ENCODE measurements around the gene TTC39C.
"Not testable (repeated sequence)": the region's sequence is repeated elsewhere in the genome, so short reads cannot be mapped to it uniquely, and the experiment has no call there.

Gene TTC39C

GRCh38 chr18:24018299-24018886 lies 3.8 kb downstream of the TTC39C start:
- DNase-seq: peak; percentile 56

DNA sequence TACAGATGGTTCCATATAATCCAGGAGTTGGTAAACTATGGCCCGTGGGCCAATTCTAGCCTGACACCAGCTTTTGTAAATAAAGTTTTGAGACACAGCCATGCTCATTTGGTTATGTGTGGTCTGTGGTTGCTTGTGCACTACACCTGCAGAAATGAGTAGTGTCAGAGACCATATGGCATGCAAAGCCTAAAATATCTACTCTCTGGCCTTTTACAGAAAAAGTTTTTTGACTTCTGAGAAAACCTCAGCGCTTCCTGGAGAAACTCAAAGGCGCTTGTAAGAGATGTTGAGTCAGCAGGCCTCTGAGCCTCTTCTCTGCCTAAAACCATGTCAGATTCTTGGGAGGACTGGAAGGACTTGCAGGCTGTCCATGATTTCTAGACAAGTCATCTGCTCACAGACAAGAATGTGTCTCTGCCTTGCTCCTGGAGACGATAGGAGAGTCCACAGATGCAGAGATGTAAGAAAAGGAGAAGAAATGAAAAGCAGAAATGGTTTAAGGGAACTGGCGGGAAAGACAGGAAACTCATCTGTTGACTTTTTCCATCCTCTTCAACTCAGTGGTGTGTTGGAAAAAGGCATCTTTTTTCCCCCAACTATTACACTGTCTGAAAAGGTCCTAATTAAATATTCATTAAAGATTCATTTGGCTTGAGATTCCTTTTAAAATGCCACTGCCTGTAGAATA lies 5.2 kb downstream of the TTC39C start:
- DNase-seq: peak; percentile 58

DNA sequence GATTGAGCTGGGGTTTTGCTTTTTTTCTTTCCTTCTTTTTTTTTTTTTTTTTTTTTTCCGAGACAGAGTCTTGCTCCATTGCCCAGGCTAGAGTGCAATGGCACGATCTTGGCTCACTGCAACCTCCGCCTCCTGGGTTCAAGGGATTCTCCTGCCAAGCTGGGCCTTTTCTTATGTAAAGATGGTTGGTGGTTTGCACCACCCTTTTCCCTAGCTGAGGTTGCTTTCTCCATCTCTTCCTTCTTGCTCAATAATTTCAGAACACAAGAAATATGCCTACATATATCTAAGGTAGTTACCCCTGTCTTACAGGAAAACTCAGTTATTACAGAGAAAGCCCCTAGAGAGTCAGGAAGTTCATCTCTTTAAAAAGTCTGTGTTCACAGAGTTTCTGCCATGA lies 7.0 kb downstream of the TTC39C start:
- no peak for DNase-seq

- no peak for DNase-seq
Observed at GRCh38 chr18:24022161-24022560, 7.6 kb downstream of the TTC39C start.

- DNase-seq: no peak
Observed at GRCh38 chr18:24023185-24023814, 8.7 kb downstream of the TTC39C start.

DNA sequence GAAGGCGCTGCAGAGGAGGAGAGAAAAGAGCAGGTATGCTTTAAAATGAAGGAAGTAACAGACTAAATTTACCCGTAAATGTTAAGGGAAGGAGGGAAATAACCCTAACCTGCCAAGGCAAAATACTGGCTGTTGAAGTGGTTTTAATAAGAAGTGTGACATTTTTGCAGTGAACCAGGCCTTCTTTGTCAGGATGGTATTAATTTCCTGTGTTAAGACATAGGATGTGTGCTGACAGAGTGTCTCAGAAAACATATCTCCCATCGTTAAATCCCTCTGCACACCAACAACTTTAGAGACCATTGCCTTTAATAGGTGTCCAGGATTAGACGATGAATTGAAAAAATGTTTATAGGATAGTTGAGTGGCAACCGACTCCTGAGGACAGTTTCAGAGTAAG lies 9.9 kb downstream of the TTC39C start:
- DNase-seq: no peak

- DNase-seq: no peak
Observed at GRCh38 chr18:24026457-24026856, 11.9 kb downstream of the TTC39C start.

- DNase-seq: no peak
Observed at GRCh38 chr18:24027156-24027827, 12.7 kb downstream of the TTC39C start.

GRCh38 chr18:24028946-24029345 lies 14.4 kb downstream of the TTC39C start:
- DNase-seq: not testable (repeated sequence)

DNA sequence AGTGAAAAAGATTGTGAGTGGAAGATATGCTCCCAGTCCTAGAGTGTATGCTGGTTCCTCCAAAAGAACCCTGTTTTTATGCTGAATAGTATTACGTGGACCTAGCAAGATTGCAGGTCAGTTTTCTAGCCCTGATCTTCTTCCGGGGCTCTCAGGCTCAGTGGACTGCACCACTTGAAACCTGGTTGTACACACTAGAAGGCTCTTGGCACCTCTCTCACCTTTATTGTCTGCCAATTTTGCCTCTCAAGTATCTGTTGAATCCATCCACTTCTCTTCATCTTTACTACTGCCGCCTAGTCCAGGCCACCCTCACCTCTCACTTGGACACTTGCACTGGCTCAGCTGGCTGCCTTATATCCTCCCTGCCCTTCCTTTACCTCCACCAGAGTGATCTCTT lies 16.8 kb downstream of the TTC39C start:
- DNase-seq: no peak

DNA sequence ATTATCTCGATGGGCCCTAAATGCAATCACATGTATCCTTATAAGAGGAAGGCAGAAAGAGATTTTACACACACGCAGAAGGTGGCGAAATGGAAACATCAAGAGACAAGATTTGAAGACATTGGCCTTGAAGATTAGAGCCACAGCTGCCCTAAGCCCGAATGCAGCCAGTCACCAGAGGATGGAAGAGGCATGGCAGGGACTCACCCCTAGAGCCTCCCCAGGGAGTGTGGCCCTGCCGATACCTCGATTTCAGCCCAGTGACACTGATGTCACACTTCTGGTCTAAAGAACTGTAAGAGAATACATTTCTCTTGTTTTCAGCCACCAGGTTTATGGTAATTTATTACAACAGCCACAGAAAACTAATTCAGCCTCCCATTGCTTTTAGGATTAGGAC lies 17.4 kb downstream of the TTC39C start:
- DNase-seq: no peak

GRCh38 chr18:24033641-24034412 lies 19.3 kb downstream of the TTC39C start:
- DNase-seq: no peak

GRCh38 chr18:24035316-24035715 lies 20.8 kb downstream of the TTC39C start:
- DNase-seq: no peak

DNA sequence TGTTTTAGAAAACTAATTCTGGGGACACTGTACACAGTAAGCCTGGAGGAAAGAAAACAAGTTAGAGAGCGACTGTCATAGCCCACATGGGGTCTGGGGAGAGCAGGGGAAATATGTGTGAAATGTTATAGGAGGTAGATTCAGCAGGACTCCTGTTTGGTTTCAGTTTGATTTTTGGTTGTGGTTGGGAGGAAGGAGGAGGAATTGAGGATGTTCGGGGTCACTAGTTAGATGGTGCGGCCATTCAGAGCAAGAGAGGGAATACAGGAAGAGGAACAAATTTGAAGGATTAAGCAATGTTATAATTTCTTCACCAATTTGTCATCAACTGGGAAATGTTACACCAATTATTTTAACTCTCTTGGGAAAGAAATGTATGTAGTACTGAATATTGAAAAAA lies 25.1 kb downstream of the TTC39C start:
- DNase-seq: no peak

DNA sequence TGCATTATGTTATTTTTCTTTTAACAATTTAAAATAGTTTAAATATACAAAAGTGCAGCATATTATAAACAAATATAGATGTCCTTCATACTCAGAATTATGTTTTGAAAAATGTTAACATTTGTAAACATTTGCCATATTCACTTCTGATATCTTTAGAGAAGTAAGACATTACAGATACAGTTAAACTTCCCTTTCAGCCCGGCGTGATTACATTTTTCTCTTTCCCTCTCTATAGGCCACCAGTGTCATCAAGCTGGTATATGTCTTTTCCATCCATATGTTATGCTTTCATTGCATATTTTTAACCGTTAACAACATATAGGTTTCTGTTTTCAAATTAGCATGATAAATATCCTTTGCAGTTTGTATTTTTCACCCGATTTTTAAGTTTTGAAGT lies 27.1 kb downstream of the TTC39C start:
- DNase-seq: no peak

DNA sequence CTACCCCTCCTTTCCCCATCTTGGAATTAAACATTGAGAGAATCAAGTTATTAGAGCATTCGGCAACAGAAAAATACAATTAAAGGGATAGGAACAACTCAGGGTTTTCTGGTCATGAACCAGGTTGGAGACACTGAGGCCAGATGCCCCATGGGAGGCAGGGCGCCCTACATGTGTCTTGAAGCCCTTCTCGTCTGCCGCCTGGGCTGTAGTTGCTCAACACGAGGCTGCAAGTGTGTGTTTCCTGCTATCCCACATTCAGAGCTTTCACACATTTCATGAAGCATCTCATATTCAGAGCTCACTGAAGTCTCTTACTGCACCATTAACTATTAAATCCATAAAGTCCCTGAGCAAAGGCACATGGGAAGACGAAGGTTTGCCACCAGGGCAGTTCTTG lies 28.8 kb downstream of the TTC39C start:
- no peak for DNase-seq

DNA sequence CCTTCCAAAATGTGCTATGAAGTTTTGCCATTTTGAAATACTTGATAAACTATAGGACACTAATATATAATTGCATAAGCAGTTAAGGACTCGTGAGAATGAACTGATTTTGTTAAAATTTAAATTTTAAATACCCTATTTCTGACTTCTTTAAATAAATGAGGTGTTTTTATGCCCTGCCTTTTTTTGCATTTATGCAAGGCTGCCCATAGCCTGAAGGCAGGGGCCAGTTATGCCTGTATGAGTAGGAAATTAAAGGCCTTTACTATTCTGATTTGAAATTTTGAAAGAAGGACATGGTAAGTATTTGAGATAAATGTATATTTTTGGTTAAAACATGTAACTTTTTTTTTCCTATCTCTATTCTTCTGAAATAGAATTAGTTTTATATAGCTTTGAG lies 33.7 kb downstream of the TTC39C start:
- DNase-seq: no peak

DNA sequence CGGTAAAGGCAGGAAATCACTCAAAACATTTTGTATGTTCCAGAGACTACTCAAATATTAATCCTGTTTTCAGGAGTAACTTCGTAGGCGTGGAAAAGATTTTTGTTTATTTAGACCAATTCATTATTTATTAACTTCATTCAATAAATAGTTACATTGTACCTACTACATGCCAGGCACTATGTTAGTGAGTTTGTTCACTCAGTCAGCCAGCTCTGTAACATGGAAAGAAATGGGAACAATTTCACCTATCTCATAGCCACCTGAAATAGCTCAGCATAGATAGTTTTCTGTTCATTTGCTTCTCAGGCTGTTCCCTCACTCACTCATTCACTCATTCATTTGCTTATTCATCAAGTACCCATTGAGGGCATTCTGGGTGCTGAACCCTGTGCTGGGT lies 34.6 kb downstream of the TTC39C start:
- DNase-seq: no peak

DNA sequence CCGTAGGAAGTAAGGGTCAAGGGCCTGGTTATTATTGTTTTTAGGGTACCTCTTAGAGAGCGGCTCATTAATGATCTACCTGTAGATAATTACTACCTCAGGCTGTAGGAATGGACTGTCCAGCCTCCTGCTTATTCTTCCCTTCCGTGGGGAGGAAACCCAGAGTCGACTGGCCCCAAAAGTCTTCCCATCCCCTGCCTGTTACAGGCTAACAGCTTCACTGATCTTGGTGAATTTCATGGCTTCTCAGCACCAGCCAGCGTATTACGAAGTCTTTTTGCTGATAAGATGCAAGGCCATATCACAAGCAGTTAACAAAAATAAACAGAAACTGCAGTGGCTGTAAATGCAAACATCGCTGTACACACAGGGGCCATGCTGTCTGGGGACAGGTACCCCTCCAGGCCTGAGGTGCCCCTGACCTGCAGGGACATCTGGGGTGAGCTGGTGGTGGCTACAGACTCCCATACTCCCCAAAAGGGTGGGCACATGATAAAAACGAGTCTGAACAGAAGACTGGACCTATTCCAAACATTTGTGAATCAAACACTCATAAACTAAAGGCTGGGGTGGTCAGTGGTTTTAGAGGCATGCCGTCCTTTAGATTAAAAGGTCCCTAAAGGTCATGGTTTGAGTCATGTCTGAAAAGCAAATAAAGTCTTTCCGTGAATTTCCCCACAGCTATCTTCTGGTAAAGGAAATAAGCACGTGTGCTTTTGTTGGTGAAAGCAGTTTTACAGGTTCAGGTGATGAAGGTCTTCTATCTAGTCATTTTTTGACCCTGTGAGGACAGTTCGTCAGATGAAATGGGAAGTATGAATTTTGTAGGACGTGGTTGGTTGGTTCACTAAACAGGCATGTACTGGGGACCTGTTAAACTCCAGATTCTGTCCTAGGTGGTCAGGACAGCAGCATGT lies 36.7 kb downstream of the TTC39C start:
- no peak for DNase-seq

DNA sequence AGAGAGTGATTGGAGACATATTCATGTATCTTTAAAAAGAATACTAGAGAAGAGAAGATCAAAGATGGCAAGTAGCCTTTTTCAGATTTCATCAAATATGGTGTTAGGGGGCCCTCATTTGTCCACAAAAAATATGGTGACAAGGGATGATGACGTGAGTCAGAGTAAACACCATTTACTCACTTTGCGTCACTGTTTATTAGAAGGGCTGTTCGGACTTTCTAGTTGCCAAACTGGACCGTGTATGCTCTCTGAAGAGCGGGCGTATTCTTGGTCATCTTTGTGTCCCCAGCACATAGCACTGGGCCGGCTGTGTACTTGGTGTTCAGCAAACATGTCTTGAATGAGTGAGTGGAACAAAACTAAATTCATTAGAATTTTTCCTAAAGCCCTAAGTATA lies 37.5 kb downstream of the TTC39C start:
- DNase-seq: no peak

- DNase-seq: no peak
Observed at GRCh38 chr18:24053211-24053610, 38.7 kb downstream of the TTC39C start.

DNA sequence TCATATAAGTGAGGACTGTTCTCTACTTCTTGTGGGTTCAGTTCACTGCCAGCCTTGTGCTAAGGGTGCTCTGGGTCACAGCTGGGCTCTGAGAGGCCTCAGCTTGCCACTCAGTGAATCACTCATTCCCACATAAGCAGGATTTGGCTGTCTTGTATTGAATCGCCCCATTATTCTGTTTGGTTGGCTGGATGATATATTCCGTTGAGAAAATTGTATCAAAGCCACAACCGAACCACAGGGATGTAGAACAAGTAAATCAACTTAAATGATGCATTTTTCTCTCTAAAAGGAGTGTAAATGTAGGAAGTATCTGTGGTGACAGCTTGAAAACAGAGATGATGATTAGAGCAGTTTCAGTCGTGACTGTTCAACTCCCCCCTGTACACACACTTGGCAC lies 39.6 kb downstream of the TTC39C start:
- DNase-seq: peak; percentile 56
